HepG2 (cell line): ENCODE measurements around the gene CHN1.
A peak's percentile ranks its signal among the peaks of the same experiment; 100 is the strongest.

ENCODE experiments used
- BHLHE40 ChIP-seq: IDR thresholded peaks from 2 replicates; pipeline ENCODE4 v1.6.1; 2011; ENCODE audit warnings: low read length, improper control_type of control experiment
- CC2D1A ChIP-seq: sonication (generic); formaldehyde crosslinking; IDR thresholded peaks from 2 replicates; pipeline ENCODE4 v1.8.1; 2023; ENCODE audit warnings: mild to moderate bottlenecking, missing genetic modification reagents
- CREB1 ChIP-seq, 2 experiments: fragments of 450-650 bp in 1 of 2; IDR thresholded peaks; 2 replicates each; pipeline ENCODE4 v1.6.1; 2016 to 2017; ENCODE audit warnings: control low read depth in 1 of 2, mild to moderate bottlenecking in 1 of 2, missing compliant biosample characterization in 1 of 2, missing genetic modification characterization in 1 of 2
- MED13 ChIP-seq: sonication (generic); formaldehyde crosslinking; IDR thresholded peaks from 2 replicates; pipeline ENCODE4 v1.5.0; 2020; ENCODE audit warnings: missing genetic modification reagents
- POLR2A ChIP-seq, 2 experiments: IDR thresholded peaks; 2 replicates each; pipeline ENCODE4 v1.6.1; 2011; ENCODE audit warnings: low read depth in 2 of 2, low read length in 2 of 2, mild to moderate bottlenecking in 1 of 2, moderate library complexity in 1 of 2; ENCODE audit not compliant: insufficient read depth in 1 of 2
- RAD51 ChIP-seq: fragments of 450-650 bp; IDR thresholded peaks from 2 replicates; pipeline ENCODE4 v1.6.1; 2016; ENCODE audit warnings: borderline replicate concordance
- ZFAT ChIP-seq: sonication (generic); formaldehyde crosslinking; conservative IDR thresholded peaks from 2 replicates; pipeline ENCODE4 v1.8.1; 2023; ENCODE audit warnings: missing genetic modification reagents, inconsistent platforms
- ZFP36 ChIP-seq: fragments of 150-350 bp; IDR thresholded peaks from 2 replicates; pipeline ENCODE4 v1.6.1; 2018; ENCODE audit warnings: borderline replicate concordance, low read length, low read depth; ENCODE audit not compliant: partially characterized antibody
- ZNF766 ChIP-seq: sonication (generic); formaldehyde crosslinking; IDR thresholded peaks from 2 replicates; pipeline ENCODE4 v1.5.0; 2020; ENCODE audit warnings: missing genetic modification reagents, borderline replicate concordance

DNA sequence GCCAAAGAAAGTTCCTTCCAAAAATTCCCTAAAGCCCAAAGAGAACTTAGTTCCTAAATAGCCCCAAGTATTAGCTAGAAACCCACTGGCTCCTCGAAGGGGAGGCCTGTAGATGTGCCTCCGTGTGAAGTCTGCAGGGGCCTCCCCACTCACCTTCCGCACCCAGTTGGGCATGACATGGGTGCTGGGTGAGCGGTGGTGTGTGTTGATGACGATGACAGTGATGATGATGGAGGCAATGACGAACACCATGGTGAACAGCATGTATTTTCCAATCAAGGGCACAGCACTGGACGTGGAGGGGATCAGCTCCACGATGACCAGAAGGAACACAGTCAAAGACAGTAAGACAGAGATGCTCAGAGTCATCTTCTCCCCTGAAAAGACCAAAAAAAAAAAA is 255.4 kb downstream of the CHN1 start:
- TF ChIP-seq CC2D1A (CRISPR knock-in tag) (no peak), ZNF766 (CRISPR knock-in tag) (no peak), ZFP36 (no peak), RAD51 (no peak), ZFAT (CRISPR knock-in tag) (no peak), BHLHE40 (no peak), CREB1 (IDR thresholded peaks at IDR 0.05) (peak; percentile 80), CREB1 (CRISPR knock-in tag; IDR thresholded peaks at IDR 0.05) (no peak), MED13 (CRISPR knock-in tag) (no peak), POLR2A (IDR thresholded peaks at IDR 0.05; ENCODE audit: insufficient read depth in 1 of 2, low read depth in 2 of 2, low read length in 2 of 2) (no peak)
